ENCODE data around the gene GRHL1. TPM values are rescaled to one million over a fixed set of nuclear protein-coding genes. Genes with fewer than 3 reads are reported as not detected.

GRHL1 gene
- total RNA-seq, 1 experiment from 2014 or later, result 11.6 TPM

DNA sequence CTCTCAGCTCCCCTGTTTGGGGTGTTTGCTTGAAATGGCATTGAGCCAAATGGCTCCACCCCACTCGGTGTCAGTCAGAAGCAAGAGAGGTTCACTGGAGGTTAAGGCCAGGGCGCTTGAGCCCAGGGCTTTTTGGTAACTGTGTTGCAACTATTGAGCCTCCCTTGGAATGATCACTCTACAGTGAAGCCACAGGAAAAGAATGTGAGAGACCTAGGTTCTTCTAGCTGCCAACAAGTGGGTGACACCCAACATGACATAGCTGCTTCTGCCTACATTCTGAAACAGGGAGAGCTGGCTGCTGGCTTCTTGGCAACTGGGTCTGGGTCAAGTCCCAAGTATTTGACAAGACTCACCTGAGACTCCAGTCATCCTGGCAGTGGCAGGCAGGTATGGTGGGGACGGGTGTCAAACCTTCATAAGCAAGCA lies 7.1 kb upstream of the GRHL1 start:
- Histone ChIP-seq H3K4me3 (ENCODE audit: low read depth, low read length) (no peak overlapping the region), H3K36me3 (ENCODE audit: control insufficient read depth, insufficient read depth, low read length) (no peaks in the 10 kb centered on the region), H3K4me1 (peaks cover 34% of the 10 kb centered on the region), H3K9me3 (no peaks in the 10 kb centered on the region), H3K27me3 (replicated peaks; ENCODE audit: control insufficient read depth, insufficient read depth, low read length) (no peaks in the 10 kb centered on the region)
- CTCF ChIA-PET, result interaction anchor here (0.6 to 0.9 kb wide), 3 partner anchors 40 to 666 kb away, joined by 3 read pairs; no protein-coding TSS in a partner anchor
- Mint-ChIP-seq H3K36me3 (ENCODE audit: insufficient read depth, unreplicated experiment) (no peaks in the 10 kb centered on the region), H3K4me3 (ENCODE audit: unreplicated experiment) (no peak overlapping the region), H3K9me3 (ENCODE audit: unreplicated experiment) (no peaks in the 10 kb centered on the region), H3K27me3 (ENCODE audit: insufficient read depth, unreplicated experiment) (no peaks in the 10 kb centered on the region), H3K27ac (ENCODE audit: unreplicated experiment) (no peak overlapping the region), H3K4me1 (ENCODE audit: low read depth, unreplicated experiment) (peaks cover 30% of the 10 kb centered on the region)
- no peak for DNase-seq
- intact Hi-C loops (cut with micrococcal nuclease; ENCODE audit: unreplicated experiment), result no loop called here
- POLR2A ChIA-PET, result interaction anchor here (0.5 kb wide), 1 partner anchor 357 kb away, joined by 4 read pairs; no protein-coding TSS in a partner anchor
- TF ChIP-seq, protein P1, sequence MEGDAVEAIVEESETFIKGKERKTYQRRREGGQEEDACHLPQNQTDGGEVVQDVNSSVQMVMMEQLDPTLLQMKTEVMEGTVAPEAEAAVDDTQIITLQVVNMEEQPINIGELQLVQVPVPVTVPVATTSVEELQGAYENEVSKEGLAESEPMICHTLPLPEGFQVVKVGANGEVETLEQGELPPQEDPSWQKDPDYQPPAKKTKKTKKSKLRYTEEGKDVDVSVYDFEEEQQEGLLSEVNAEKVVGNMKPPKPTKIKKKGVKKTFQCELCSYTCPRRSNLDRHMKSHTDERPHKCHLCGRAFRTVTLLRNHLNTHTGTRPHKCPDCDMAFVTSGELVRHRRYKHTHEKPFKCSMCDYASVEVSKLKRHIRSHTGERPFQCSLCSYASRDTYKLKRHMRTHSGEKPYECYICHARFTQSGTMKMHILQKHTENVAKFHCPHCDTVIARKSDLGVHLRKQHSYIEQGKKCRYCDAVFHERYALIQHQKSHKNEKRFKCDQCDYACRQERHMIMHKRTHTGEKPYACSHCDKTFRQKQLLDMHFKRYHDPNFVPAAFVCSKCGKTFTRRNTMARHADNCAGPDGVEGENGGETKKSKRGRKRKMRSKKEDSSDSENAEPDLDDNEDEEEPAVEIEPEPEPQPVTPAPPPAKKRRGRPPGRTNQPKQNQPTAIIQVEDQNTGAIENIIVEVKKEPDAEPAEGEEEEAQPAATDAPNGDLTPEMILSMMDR (IDR thresholded peaks at IDR 0.05; ENCODE audit: insufficient read depth in 1 of 2, low read depth in 1 of 2, low read length in 1 of 2, severe bottlenecking in 1 of 2, unreplicated experiment in 1 of 2), result no peak
- no TSS peak for BruUV-seq (replicated peaks)

DNA sequence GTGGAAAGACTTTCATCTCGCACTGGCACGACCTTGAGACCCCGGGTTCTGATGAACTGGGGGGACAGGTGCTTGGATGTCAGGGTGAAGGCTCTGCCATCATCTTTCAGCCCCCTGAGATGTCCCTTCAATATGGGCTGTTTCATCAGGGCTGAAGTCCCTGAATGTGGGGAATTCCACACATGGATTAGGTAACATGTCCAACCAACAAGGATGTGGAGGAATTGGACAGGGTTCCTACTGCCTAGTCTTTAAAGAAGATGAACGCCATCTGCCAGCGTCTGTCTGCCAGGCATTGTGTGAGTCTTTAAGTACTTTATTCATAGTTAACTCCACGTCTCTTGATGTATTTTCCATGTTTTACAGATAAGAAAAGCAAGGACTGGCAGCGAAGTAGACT lies 5.9 kb upstream of the GRHL1 start:
- TF ChIP-seq, protein P1 (IDR thresholded peaks at IDR 0.05; ENCODE audit: insufficient read depth in 1 of 2, low read depth in 1 of 2, low read length in 1 of 2, severe bottlenecking in 1 of 2, unreplicated experiment in 1 of 2), result no peak
- peaks cover 29% of the 10 kb centered on the region for H3K4me1 ChIP-seq
- BruUV-seq (replicated peaks), result no TSS peak
- DNase-seq, result no peak
- no peaks in the 10 kb centered on the region for H3K27me3 ChIP-seq (replicated peaks; ENCODE audit: control insufficient read depth, insufficient read depth, low read length)
- H3K4me3 Mint-ChIP-seq (ENCODE audit: unreplicated experiment), result no peak overlapping the region
- no peaks in the 10 kb centered on the region for H3K36me3 ChIP-seq (ENCODE audit: control insufficient read depth, insufficient read depth, low read length)
- H3K27ac Mint-ChIP-seq (ENCODE audit: unreplicated experiment), result no peak overlapping the region
- ChIA-PET POLR2A (interaction anchor here (0.5 kb wide), 1 partner anchor 1231 kb away, joined by 9 read pairs; no protein-coding TSS in a partner anchor), CTCF (no interaction called here)
- H3K9me3 Mint-ChIP-seq (ENCODE audit: unreplicated experiment), result no peaks in the 10 kb centered on the region
- no peaks in the 10 kb centered on the region for H3K9me3 ChIP-seq
- peaks cover 4% of the 10 kb centered on the region for H3K36me3 Mint-ChIP-seq (ENCODE audit: insufficient read depth, unreplicated experiment)
- peaks cover 4% of the 10 kb centered on the region for H3K27me3 Mint-ChIP-seq (ENCODE audit: insufficient read depth, unreplicated experiment)
- peaks cover 26% of the 10 kb centered on the region for H3K4me1 Mint-ChIP-seq (ENCODE audit: low read depth, unreplicated experiment)
- intact Hi-C loops (cut with micrococcal nuclease; ENCODE audit: unreplicated experiment), result no loop called here
- no peak overlapping the region for H3K4me3 ChIP-seq (ENCODE audit: low read depth, low read length)

DNA sequence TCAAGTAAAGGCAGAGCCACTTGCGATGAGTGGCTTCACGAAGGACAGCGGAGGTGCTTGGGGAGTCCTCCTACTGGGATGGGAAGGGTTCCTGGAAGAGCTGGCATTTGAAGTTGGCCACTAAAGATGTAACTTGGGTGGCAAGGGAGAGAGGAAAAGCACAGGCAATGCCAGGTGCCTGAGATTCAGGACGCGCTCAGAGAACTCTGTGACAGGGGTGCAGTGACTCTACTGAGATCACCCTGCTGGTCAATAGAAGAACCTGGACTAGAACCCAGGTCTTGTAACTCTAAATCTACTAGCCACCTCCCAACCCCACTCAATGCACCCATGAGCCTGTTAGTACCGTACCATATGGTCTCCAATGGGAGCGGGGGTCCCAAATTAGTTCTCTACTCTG lies 5.4 kb upstream of the GRHL1 start:
- ChIA-PET POLR2A (no interaction called here), CTCF (no interaction called here)
- DNase-seq, result no peak
- Mint-ChIP-seq H3K36me3 (ENCODE audit: insufficient read depth, unreplicated experiment) (peaks cover 9% of the 10 kb centered on the region), H3K4me3 (ENCODE audit: unreplicated experiment) (no peak overlapping the region), H3K4me1 (ENCODE audit: low read depth, unreplicated experiment) (peaks cover 21% of the 10 kb centered on the region), H3K27ac (ENCODE audit: unreplicated experiment) (no peak overlapping the region), H3K9me3 (ENCODE audit: unreplicated experiment) (no peaks in the 10 kb centered on the region), H3K27me3 (ENCODE audit: insufficient read depth, unreplicated experiment) (peaks cover 4% of the 10 kb centered on the region)
- Histone ChIP-seq H3K36me3 (ENCODE audit: control insufficient read depth, insufficient read depth, low read length) (no peaks in the 10 kb centered on the region), H3K9me3 (no peaks in the 10 kb centered on the region), H3K4me1 (peaks cover 26% of the 10 kb centered on the region), H3K4me3 (ENCODE audit: low read depth, low read length) (no peak overlapping the region), H3K27me3 (replicated peaks; ENCODE audit: control insufficient read depth, insufficient read depth, low read length) (no peaks in the 10 kb centered on the region)
- intact Hi-C loops (cut with micrococcal nuclease; ENCODE audit: unreplicated experiment), result no loop called here
- TF ChIP-seq, protein P1 (IDR thresholded peaks at IDR 0.05; ENCODE audit: insufficient read depth in 1 of 2, low read depth in 1 of 2, low read length in 1 of 2, severe bottlenecking in 1 of 2, unreplicated experiment in 1 of 2), result no peak
- no TSS peak for BruUV-seq (replicated peaks)

Data from Caco-2 (cell line).